Stimulated activated CD4-positive, alpha-beta T cell treated with anti-CD3 and anti-CD28 coated beads, Interleukin-15, amount 100 ng/mL, for 48 hours (primary cell): ENCODE measurements around the gene TRIM65.

ENCODE experiments used
- DNase-seq, 2 donors: peaks; one replicate each; pipeline ENCODE4 v3.0.0-alpha.2; 2020; ENCODE audit warnings: low read depth in 2 of 2

TRIM65 gene

DNA sequence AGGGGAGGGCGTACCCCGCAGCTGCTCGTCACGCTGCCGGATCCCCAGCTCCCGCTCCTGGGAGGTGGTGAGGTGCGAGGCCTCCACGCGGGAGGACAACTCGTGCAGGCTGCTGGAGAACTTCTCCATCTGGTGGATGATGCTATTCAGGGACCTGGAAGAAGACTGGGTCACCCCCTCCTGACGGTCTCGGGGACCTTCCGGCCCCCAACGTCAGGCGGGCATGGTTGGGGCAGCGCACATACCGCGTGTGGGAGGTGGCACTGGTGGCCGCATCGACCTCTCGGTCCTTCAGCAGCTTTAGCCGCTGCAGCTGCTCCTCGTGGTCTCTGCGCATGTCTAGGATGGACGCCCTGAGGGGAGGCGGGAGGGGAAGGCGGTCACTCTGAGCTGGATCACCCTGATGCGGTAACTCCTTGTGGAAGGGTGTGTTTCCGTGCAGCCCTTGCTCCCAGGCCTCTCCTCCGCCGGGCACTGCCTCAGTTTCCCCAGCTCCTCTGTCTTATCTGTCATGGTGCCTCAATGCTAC lies 21.2 kb upstream of the TRIM65 start:
- no peak for DNase-seq

- DNase-seq = no peak
Observed at GRCh38 chr17:75917141-75917916, 20.6 kb upstream of the TRIM65 start.

DNA sequence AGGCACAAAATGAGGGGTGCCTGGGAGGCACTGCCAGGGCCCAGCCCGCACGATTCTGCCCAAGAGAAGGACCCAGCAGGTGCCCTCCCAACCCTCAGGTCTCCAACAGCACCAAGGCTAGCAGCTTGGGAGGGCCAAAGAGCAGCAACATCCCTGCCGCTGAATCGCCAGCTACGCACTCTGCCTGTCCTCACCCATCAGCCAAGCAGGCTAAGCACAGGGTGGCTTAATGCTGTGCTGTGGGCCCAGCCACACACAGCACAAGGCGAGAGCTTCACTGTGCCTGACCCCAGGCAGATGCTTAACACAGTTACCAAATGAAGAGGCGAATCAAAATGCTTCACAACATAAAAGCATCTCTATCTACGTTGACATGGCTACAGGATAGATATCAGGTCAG lies 18.5 kb upstream of the TRIM65 start:
- no peak for DNase-seq

- DNase-seq = no peak
Observed at GRCh38 chr17:75914643-75915267, 18.0 kb upstream of the TRIM65 start.

DNA sequence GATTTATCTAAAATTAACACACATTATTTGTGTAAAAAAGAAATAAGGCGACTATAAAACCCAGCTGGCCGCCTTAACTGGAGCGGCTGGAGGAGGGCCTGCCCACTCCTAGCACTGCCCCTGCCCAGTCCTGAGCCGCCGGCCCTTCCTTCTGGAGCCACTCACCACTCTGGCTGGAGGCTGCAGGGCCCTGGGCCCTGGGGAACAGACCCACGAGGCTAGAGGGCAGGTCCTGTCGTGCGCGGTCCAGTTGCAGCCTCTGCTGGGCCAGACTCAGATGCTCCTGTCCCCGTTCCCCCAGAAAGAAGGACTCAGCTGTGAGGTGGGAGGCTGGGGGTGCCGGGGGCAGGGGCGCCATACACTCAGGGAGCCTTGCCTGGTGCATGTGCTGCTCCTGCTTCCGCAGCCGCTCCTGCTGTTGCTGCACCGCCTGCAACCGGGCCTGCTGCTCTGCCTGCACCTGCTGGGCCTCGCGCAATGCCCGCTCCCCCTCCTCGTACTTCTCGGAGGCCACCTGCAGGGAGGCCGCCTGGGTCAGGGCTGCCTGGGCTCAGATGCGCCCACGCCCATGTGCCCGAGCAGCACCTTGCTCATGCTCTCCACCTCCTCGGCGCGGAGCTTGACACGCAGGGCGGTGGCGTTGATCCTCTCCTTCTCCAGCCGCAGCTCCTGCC lies 16.9 kb upstream of the TRIM65 start:
- DNase-seq = no peak

- DNase-seq = no peak
Observed at GRCh38 chr17:75910699-75911098, 13.9 kb upstream of the TRIM65 start.

DNA sequence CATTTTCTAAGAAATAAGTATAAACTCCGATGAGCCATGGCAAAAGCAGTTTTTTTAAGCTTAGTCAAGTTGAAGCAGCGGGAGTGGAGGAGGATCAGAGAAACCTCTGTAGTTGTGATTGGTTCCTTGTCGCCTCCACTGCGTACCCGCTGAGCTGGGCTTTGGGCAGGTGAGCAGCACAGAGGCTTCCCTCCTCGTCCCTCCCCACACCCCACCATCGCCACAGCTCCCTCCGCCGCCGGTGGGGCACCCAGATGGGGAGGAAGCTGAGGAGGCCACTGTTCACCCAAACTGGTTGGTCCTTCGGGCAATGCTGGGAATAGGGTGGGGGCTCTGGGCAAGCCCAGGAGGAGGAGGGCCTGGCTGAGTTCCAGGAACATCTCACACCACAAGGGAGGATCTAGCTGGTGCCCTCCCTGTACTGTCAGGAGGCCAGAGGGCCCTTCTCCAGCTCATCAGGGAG lies 13.1 kb upstream of the TRIM65 start:
- DNase-seq = no peak

GRCh38 chr17:75909051-75909811 lies 12.5 kb upstream of the TRIM65 start:
- no peak for DNase-seq

GRCh38 chr17:75908201-75908600 lies 11.4 kb upstream of the TRIM65 start:
- DNase-seq = no peak

- no peak for DNase-seq
Observed at GRCh38 chr17:75906143-75906884, 9.6 kb upstream of the TRIM65 start.

DNA sequence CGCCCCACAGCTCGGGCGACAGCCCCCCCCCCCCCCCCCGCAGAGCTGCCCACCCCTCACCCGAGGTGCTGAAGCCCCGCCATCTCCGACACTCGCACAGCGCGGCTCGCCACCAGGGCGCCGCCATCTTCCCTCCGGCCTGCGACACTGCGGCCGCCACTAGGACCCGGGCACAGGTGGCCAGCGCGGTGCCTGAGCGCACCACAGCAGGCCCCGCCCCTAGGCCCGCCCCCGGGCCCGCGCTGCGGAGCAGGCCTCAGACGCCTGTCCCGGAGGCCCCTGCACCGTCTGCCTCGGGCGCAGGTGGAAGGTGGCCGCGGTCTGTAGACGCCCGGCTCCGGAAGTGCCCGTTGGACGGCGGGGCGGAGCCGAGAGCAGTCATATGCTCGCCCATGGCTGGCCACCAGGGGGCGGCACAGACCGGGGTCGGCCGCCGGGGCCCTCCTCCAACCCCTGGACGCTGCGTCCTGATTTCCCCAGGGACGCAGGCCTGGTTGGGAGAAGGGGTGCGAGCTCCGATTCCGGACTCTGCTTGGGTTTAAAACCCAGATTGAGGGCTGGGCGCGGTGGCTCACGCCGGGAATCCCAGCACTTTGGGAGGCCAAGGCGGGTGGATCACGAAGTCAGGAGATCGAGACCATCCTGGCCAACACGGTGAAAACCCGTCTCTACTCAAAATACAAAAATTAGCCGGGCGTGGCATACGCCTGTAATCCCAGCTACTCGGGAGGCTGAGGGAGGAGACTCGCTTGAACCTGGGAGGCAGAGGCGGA lies 8.2 kb upstream of the TRIM65 start, which contains the start of gene MRPL38:
Gene MRPL38 (minus strand): TSS at position 136 of the 773 bp plus-strand sequence. CDS start 9 bp downstream, at position 127.
- peak; percentile 90 to 91 for DNase-seq

DNA sequence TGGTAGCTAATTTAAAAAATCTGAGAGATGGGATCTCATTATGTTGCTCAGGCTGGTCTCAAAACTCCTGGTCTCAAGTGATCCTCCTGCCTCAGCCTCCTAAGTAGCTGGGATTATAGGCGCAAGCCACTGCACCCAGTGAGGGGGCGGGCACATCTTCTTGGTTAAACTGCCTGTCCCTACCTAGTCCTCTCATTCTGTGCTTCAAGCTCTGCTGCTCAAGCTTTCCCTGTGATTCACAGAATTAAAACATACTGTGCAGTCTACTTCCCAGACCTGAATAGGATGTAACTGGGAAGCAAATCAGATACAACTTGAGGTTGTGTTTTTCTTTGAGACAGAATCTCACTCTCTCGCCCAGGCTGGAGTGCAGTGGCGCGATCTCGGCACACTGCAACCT lies 5.7 kb upstream of the TRIM65 start:
- DNase-seq = no peak

DNA sequence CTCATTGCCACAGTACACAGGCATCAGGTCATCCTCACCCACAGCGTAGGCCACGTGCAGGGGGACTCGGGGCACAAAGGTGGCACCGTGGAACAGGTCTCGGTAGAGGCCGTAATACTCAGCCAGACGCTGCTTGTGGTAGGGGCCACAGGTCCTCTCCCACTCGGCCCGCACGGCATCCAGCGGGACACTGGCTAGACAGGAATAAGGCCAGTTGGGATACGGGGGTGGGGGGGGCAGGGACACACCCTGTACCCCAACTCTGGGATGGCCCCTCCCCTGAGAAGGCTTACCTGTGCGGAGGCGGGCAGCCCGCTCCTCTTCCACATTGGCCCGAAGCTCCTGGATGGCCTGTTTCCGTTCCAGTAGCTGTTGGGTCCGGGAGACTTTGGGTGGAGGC lies 5.0 kb upstream of the TRIM65 start:
- DNase-seq = no peak

- no peak for DNase-seq
Observed at GRCh38 chr17:75900691-75901533, 4.2 kb upstream of the TRIM65 start.

DNA sequence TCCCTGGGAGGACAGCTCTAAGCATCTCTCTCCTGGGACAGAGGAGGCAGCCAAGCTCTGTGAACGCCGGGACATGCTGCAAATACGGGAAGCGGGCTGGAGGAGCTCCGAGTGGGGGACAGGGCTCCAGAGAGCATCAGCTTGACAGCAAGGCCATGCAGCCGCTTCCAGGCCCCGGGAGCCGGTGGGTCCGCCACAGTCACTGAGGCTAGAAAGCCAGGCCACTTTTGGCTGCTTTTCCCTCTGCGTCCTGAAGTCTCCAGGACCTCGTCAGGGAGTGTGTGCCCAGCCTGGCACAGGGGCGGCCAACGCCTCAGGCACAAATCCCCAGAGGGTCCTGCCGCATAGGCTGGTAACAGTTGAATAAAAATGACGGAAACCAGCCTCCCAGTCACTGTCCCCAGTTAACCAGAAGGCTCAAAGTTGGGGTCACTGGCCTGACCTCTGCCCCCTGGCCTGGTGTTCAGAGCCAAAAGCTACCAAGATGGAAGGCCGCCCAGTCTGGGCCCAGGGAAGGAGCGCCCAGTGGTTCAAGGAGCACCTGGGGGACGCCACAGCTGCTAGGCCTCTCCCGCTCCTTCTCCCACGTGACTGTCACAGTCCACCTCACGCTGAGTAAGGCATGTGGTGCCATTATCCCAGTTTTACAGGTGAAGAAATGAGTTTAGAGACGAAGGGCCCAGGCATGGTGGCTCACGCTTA lies 3.2 kb upstream of the TRIM65 start:
- no peak for DNase-seq

GRCh38 chr17:75899353-75899752 lies 2.6 kb upstream of the TRIM65 start:
- DNase-seq = no peak

- DNase-seq = no peak
Observed at GRCh38 chr17:75898791-75899190, 2.0 kb upstream of the TRIM65 start.

DNA sequence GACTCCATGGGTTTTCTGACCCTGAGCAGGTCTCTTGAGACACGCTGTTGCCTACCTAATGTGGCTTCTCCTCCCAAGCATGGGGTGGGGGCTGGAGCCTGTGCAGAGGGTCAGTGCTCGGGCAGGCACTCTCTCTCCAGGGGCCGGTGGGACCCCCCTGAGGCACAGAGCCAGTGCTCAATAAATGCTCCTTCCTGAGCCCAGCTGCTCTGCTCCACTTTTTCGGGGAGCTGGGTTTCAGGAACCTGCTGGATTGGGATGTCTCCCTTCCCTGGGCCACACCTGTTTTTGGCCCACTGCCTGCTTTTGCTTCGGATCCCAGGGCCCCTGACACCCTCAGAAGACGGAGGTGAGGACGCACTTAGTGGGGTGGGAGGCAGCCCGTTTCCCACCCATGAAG lies 1.3 kb upstream of the TRIM65 start:
- DNase-seq = no peak
